Left renal pelvis (tissue), 4 donors: Measurements from ENCODE around the gene PTK6. TPM values are rescaled to one million over a fixed set of nuclear protein-coding genes. Genes with fewer than 3 reads are reported as not detected.
"Not testable (repeated sequence)": the region's sequence is repeated elsewhere in the genome, so short reads cannot be mapped to it uniquely, and the experiment has no call there.

Experiments used
- DNase-seq, 4 donors: peaks; one replicate each; pipeline ENCODE4 v3.0.0-alpha.2; 2013; ENCODE audit warnings: low read depth in 4 of 4, low spot score in 3 of 4
- polyA plus RNA-seq, 4 donors: library from polyadenylated mRNA; unstranded; fragments of 120-200 nt; gene quantifications; one replicate each; pipeline ENCODE4 v1.2.1, GENCODE V29; 2013; ENCODE audit not compliant: insufficient read length in 4 of 4

Gene PTK6
- polyA plus RNA-seq, 4 donors, result 0.33 to 1.7 (median 0.91) TPM

DNA sequence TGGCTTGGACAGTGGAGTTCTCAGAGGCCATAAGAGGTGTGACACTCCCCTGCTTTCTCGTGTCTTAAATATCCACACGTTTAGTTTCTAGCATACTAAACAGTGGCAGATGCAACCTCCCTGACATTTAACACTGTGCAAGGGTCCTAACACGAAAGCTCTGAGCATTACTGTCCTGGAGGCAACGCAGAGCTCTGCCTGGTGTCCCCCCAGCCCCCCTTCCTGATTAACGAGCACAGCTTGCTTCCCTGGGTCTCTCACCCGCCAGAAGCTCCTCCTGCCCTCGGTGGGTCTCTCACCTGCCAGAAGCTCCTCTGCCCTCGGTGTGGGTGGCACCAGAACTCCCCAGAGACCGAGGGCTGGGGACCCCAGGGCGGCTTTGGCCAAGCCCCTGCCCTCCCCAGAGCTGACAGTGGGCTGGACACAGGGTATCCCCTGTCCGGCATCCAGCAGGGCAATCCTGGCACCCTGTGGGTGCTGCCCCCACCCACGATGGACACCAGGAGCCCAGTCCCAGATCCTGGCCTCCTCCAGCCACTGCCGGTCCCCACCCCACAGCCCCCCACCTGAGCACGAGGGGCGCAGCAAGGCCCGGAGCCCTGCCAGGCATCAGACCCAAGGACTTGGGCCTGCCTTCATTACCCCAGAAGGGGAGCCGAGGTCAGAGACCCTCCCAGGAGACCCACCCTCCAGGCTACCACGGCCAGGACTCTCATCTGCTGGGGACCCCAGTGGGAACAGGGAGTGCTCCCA is 52.3 kb downstream of the PTK6 start:
- no peak for DNase-seq

DNA sequence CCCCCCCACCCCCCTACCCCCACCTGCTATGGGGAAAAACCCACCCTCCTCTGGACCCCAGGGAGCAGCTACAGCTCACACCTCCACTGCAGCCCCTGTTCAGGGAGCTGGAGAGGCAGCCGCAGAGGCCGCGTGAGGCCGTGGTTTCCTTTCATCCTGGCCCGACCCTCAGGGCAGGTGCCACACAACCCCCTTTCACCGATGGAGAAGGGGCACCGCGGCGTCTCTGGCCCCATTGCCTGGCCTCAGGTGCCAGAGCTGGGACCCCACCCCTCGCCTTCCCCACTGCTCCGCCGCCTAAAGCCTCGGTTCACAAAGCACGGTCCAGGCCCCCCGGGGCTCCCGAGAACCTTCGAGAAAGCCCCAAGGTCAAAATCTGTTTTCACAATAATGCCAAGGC is 52.9 kb downstream of the PTK6 start:
- no peak for DNase-seq

DNA sequence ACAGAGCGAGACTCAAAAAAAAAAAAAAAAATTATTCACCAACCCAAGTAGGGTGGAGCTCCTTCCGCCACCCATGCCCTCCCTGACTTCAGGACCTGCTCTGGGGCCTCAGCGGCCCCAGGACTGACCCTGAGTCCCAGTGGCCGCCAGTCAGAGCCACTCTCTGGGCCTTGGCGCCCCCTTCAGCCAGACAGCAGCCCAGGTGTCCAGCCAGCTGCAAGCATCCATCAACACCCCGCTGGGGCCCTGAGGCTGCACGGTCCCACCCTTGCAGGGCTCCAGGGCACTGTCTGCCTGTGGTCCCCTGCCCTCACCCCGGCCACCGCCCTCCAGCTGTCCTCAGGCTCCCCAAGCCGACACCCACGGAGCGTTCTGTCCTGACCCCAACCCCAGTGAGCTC is 53.3 kb downstream of the PTK6 start:
- no peak for DNase-seq

DNA sequence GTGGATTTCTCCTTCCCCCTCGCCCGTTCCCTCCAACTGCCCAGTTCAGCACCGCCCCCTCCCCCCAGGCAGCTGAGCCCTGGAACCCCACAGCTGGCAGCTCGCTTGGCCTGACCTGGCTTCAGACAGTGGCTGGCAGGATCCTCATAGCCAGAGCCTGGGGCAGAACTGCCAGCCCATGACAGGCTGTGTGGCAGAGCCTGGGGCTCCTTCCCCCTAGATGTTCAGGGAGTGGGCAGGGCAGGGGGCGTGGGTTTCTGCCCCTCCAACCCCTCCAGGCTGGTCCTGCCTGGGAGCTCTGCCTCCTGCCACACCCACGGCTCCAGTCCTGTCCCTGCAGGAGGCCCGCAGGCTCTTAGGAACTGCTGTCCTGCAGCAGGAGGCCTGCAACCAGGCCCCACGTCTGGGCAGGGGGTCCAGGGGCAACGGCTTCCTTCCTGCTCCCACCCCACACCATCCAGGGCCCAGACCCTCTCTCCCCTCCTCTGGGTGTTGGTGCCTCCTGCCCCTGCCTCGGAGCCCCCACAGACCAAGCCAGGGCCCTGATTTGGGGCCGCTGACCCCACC is 55.1 kb downstream of the PTK6 start:
- no peak for DNase-seq

DNA sequence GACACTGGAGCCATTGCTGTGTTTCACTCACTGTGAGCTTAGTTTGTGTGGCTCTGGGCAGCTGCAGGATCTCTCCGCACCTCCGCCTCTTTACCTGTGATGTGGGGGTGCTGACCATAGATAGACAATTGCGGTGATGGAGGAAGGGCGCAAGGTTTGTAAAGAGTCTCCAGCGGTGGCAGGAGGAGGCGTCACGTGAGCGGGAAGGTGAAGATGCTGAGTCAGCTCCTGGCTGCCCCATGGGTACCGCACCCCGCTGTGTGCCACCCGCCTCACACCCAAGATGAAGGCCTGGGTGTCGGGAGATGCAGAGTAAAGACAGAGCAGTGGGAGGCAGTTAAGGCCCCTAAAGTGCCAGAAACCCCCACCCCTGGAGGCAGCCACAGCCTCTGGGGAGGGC is 55.7 kb downstream of the PTK6 start:
- no peak for DNase-seq

GRCh38 chr20:63479695-63480419 is 57.3 kb downstream of the PTK6 start:
- not testable (repeated sequence) for DNase-seq

- no peak for DNase-seq
These were observed 58.6 kb downstream of the PTK6 start for GRCh38 chr20:63478346-63479302.

Other genes with a start within 250 kb of the PTK6 start
- gene COL20A1, start 244.2 kb downstream of the PTK6 start, polyA plus RNA-seq, result under 1 TPM; 0.37 to 0.89 (median 0.68) TPM
- 10 to 100 TPM in 2 of 4 donors, 1 to 10 TPM in 2; 1.6 to 24.5 (median 7.5) TPM for gene CHRNA4, start 176.0 kb downstream of the PTK6 start, polyA plus RNA-seq
- 1 to 10 TPM; 1.9 to 9.0 (median 6.4) TPM for gene KCNQ2, start 64.7 kb downstream of the PTK6 start, polyA plus RNA-seq
- gene EEF1A2, start 38.3 kb downstream of the PTK6 start, polyA plus RNA-seq, result 1 to 10 TPM in 3 of 4 donors, under 1 TPM in 1; 0.97 to 2.5 (median 2.0) TPM
- 100 to 1,000 TPM; 131 to 374 (median 203) TPM for gene PPDPF, start 16.6 kb downstream of the PTK6 start, polyA plus RNA-seq
- under 1 TPM in 3 of 4 donors, not detected in 1; 0.14 to 0.26 (median 0.17) TPM for gene SRMS, start 10.4 kb upstream of the PTK6 start, polyA plus RNA-seq
- 1 to 10 TPM in 3 of 4 donors, under 1 TPM in 1; 0.31 to 1.8 (median 1.2) TPM for gene FNDC11, start 16.8 kb upstream of the PTK6 start, polyA plus RNA-seq
- gene HELZ2, start 36.9 kb upstream of the PTK6 start, polyA plus RNA-seq, result 10 to 100 TPM in 2 of 4 donors, 1 to 10 TPM in 2; 8.1 to 15.4 (median 10.2) TPM
- gene GMEB2, start 89.7 kb upstream of the PTK6 start, polyA plus RNA-seq, result 10 to 100 TPM in 1 of 4 donors, 1 to 10 TPM in 3; 8.9 to 13.8 (median 9.3) TPM
- 10 to 100 TPM; 25.5 to 61.2 (median 31.3) TPM for gene STMN3, start 116.0 kb upstream of the PTK6 start, polyA plus RNA-seq
- 10 to 100 TPM; 16.3 to 21.0 (median 18.3) TPM for gene RTEL1, start 120.9 kb upstream of the PTK6 start, polyA plus RNA-seq
- gene TNFRSF6B, start 159.3 kb upstream of the PTK6 start, polyA plus RNA-seq, result 1 to 10 TPM in 3 of 4 donors, under 1 TPM in 1; 0.67 to 2.6 (median 1.6) TPM
- 10 to 100 TPM; 28.0 to 38.1 (median 33.5) TPM for gene ARFRP1, start 170.6 kb upstream of the PTK6 start, polyA plus RNA-seq
- 10 to 100 TPM; 15.1 to 26.0 (median 17.0) TPM for gene ZGPAT, start 170.7 kb upstream of the PTK6 start, polyA plus RNA-seq
- gene LIME1, start 199.3 kb upstream of the PTK6 start, polyA plus RNA-seq, result 10 to 100 TPM in 1 of 4 donors, 1 to 10 TPM in 3; 4.0 to 14.9 (median 5.0) TPM
- gene SLC2A4RG, start 202.4 kb upstream of the PTK6 start, polyA plus RNA-seq, result 100 to 1,000 TPM in 1 of 4 donors, 10 to 100 TPM in 3; 65.3 to 134 (median 70.1) TPM